Left ventricle myocardium inferior (tissue), 1 donor: ENCODE measurements around the gene GABARAP. TPM values are rescaled to one million over a fixed set of nuclear protein-coding genes. Genes with fewer than 3 reads are reported as not detected.

Experiments
- DNase-seq: peaks from one replicate; pipeline ENCODE4 v3.0.0-alpha.2; 2020
- H3K27ac ChIP-seq: fragments of 200-600 bp; replicated peaks from 2 replicates; pipeline ENCODE4 v1.8.0; 2021
- H3K27me3 ChIP-seq: fragments of 200-600 bp; 2 replicates; pipeline ENCODE4 v1.8.0; 2021; ENCODE audit warnings: low read depth
- H3K36me3 ChIP-seq: fragments of 200-600 bp; 2 replicates; pipeline ENCODE4 v1.8.0; 2021
- H3K4me1 ChIP-seq: fragments of 200-600 bp; 2 replicates; pipeline ENCODE4 v1.8.0; 2021
- H3K4me3 ChIP-seq: fragments of 200-600 bp; 2 replicates; pipeline ENCODE4 v1.8.0; 2021; ENCODE audit warnings: mild to moderate bottlenecking, moderate library complexity
- H3K9me3 ChIP-seq: fragments of 200-600 bp; replicated peaks from 2 replicates; pipeline ENCODE4 v1.8.0; 2021
- CTCF ChIP-seq: fragments of 200-600 bp; IDR thresholded peaks from 2 replicates; pipeline ENCODE4 v1.8.0; 2021; ENCODE audit warnings: antibody characterized with exemption, mild to moderate bottlenecking, borderline replicate concordance
- intact Hi-C: fragments of 100-400 bp; cut with micrococcal nuclease; formaldehyde crosslinking; loops from one replicate; pipeline ENCODE4 v1.11.0; 2022
- total RNA-seq: library from RNA; stranded (reverse); fragmentation: NEBNext Ultra II Directional; extraction: Animal tissue kit (Norgen Biotek cat#: 25700); gene quantifications from one replicate; pipeline ENCODE4 v1.2.1, GENCODE V29; 2021
- donor health status: DM: no; HTN: yes; CAD: no; lungs with severe emphysema.

Gene GABARAP
- total RNA-seq, 1 donor from 2014 or later, result 394 TPM

- H3K27me3 ChIP-seq, result peaks cover 68% of the 10 kb centered on the region
- H3K4me1 ChIP-seq, result peaks cover 33% of the 10 kb centered on the region
- peaks cover 21% of the 10 kb centered on the region for H3K36me3 ChIP-seq
- peak within 1 kb of the TSS; percentile 68 for H3K4me3 ChIP-seq
- no peak for TF ChIP-seq CTCF
- no peak for DNase-seq
- no peaks in the 10 kb centered on the region for H3K9me3 ChIP-seq
- H3K27ac ChIP-seq, result peak within 1 kb of the TSS; percentile 16
- intact Hi-C loops, result no loop called here
Measured at GRCh38 chr17:7262192-7262934, 20.1 kb upstream of the GABARAP start, which contains the start of gene CLDN7. CLDN7 (minus strand) TSS chr17:7262478; CDS start chr17:7262043, 435 bp downstream.

- peak overlapping the region; percentile 16 for H3K27ac ChIP-seq
- no peak for DNase-seq
- no peaks in the 10 kb centered on the region for H3K9me3 ChIP-seq
- peaks cover 33% of the 10 kb centered on the region for H3K4me1 ChIP-seq
- H3K27me3 ChIP-seq, result peaks cover 60% of the 10 kb centered on the region
- H3K36me3 ChIP-seq, result peaks cover 29% of the 10 kb centered on the region
- peak overlapping the region; percentile 68 for H3K4me3 ChIP-seq
- TF ChIP-seq CTCF, result no peak
- intact Hi-C loops, result no loop called here
Measured at GRCh38 chr17:7261379-7262191, 19.3 kb upstream of the GABARAP start.

- no peak for DNase-seq
- peaks cover 36% of the 10 kb centered on the region for H3K36me3 ChIP-seq
- H3K27ac ChIP-seq, result peak overlapping the region; percentile 16
- H3K4me3 ChIP-seq, result peak overlapping the region; percentile 68
- intact Hi-C loops, result no loop called here
- TF ChIP-seq CTCF, result no peak
- no peaks in the 10 kb centered on the region for H3K9me3 ChIP-seq
- H3K27me3 ChIP-seq, result peaks cover 53% of the 10 kb centered on the region
- H3K4me1 ChIP-seq, result peaks cover 33% of the 10 kb centered on the region
Measured at GRCh38 chr17:7260651-7261378, 18.6 kb upstream of the GABARAP start.

- intact Hi-C loops, result no loop called here
- DNase-seq, result no peak
- no peak overlapping the region for H3K4me3 ChIP-seq
- no peaks in the 10 kb centered on the region for H3K9me3 ChIP-seq
- peaks cover 47% of the 10 kb centered on the region for H3K27me3 ChIP-seq
- peaks cover 33% of the 10 kb centered on the region for H3K4me1 ChIP-seq
- peaks cover 43% of the 10 kb centered on the region for H3K36me3 ChIP-seq
- TF ChIP-seq CTCF, result no peak
- no peak overlapping the region for H3K27ac ChIP-seq
Measured at GRCh38 chr17:7260151-7260550, 17.9 kb upstream of the GABARAP start.

- H3K36me3 ChIP-seq, result peaks cover 49% of the 10 kb centered on the region
- intact Hi-C loops, result no loop called here
- DNase-seq, result no peak
- peaks cover 41% of the 10 kb centered on the region for H3K27me3 ChIP-seq
- no peak for TF ChIP-seq CTCF
- H3K4me3 ChIP-seq, result no peak overlapping the region
- no peaks in the 10 kb centered on the region for H3K9me3 ChIP-seq
- H3K4me1 ChIP-seq, result peaks cover 33% of the 10 kb centered on the region
- H3K27ac ChIP-seq, result no peak overlapping the region
Measured at GRCh38 chr17:7259555-7259889, 17.3 kb upstream of the GABARAP start.
